H4 (cell line): ENCODE data around the gene APC2. TPM values are rescaled to one million over a fixed set of nuclear protein-coding genes. Genes with fewer than 3 reads are reported as not detected.
"Not testable (repeated sequence)": the region's sequence is repeated elsewhere in the genome, so short reads cannot be mapped to it uniquely, and the experiment has no call there.

ENCODE experiments used
- DNase-seq: peaks from one replicate; pipeline ENCODE4 v3.0.0-alpha.2; 2015; ENCODE audit warnings: low spot score
- total RNA-seq: library from RNA; depleted of rRNA; stranded (reverse); fragments of >200 nt; shearing (Covaris generic); gene quantifications from 2 replicates; pipeline ENCODE4 v1.2.3, GENCODE V29; 2014; rRNA removed

APC2 gene
- total RNA-seq, 1 experiment from 2014 or later = 1.5 TPM

DNA sequence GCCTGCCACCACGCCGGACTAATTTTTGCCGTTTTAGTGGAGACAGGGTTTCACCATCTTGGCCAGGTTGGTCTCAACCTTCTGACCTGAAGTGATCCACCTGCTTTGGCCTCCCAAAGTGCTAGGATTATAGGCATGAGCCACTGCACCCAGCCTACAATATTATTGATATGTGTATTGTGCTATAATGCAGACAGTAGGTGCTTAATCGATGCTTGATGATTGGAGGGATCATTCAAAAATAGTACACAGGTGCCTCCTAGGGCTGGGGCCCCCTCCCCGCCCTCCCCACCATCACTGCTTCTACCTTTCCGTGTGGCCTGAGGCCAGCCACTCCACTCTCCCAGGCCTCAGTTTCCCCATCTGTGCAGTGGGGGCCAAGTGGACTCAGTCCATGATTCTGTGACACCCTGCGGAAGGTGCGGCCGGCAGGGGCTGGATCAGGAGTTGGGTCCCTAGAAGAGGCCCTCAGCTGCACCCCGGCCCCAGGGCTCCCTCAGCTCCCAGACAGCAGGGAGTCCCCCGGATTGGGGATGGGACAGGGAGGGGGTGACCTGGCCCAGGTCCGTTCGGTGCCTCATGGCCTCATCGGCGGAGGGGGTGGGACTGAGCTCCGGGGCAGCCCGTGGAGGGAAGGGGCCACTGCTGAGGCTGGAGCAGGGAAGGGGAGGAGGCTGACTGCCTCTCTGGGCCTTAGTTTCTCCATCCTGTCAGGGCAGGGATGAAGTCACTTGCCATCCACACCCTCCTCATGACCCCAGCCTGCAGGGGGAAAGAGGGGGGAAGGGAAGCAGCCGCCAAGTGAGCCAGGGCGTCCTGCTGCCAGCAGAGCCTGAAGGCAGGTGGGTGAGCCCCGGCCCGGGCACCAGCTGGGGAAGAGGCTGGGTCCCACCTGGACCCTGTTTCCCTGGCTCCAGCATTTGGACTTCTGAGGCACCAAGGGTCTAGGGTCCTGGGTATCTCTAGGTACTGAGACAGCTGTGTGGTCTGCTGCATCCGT lies 61.7 kb downstream of the APC2 start:
- no peak for DNase-seq

DNA sequence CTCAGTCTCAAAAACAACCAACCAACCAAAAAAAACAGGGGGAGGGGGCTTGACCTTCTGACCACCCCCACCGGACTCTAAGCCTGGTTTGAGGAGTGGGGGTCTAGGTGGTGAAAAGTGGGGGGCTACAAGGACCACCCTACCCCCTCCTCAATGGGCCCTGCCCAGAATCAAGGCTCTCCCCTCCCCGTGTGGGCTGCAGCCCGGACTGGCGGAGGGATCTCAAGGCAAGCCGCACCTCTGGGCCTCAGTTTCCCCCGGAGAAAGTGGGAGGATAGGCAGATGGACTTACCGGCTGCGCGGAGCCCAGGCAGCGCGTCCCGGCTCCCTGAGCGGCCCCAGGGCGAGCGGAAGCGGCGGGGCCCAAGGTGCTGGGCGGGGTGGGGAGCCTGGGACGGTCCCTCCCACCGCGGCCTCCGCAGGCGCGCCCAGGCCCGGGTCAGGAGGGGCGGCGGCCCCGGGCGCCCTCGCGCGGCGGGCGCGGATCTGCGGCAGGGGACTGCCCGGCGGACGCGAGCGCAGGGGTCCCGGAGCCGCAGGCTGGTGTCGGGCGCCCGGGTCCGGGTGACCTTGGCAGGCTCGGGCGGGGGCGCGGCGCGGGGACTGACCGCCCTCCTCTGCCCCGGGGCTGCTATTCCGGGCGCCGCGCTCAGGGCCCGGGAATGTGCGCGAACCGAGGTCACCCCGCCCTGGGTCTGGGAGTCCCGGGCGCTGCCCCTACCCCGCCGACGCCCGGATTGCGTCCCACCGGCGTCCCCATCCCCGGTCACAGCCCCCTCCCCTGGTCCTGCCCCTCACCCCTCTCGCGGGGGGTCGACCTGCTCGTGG lies 63.0 kb downstream of the APC2 start, which contains the start of gene ADAMTSL5:
TSS of gene ADAMTSL5 (minus strand) at position 349 of the 828 bp plus-strand sequence. CDS start 2,076 bp downstream, outside the sequence.
- peak; percentile 29 for DNase-seq

DNA sequence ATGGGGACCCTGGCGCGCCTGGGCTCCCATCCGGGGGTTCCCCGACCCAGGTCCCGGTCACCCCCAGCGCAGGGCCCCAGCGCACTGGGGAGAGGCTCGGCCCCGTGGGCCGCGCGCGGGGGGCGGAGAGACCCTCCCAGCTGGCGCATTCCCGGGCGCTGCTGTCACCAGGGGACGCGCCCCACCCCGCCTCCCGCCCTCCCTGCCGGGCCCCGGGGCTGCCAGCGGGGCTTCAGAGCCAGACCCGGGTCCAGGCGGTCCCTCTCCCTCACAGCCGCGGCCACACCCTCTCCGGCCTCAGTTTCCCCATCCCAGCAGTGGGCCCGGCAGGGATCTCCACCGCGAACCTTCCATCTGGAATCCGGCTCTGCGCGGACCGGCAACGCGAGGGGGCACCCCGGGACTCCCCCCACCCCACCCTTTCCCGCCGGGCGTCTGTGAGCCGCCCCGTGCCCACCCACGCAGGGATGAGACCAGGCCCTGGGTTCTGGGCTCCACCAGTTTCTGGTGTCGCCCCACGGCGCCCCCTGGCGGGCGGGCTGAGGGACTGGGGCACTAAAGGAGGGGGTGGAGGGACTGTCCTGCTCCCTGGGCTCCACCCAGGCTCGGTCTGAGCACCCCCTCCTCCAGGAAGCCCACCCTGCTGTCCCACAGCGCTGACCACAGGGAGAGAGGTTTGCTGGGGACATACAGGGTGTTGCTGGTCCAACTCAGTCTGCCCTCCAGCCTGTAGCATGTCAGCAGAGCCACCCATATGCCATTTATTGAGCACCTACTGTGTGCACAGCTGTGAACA lies 63.8 kb downstream of the APC2 start:
- DNase-seq = no peak

DNA sequence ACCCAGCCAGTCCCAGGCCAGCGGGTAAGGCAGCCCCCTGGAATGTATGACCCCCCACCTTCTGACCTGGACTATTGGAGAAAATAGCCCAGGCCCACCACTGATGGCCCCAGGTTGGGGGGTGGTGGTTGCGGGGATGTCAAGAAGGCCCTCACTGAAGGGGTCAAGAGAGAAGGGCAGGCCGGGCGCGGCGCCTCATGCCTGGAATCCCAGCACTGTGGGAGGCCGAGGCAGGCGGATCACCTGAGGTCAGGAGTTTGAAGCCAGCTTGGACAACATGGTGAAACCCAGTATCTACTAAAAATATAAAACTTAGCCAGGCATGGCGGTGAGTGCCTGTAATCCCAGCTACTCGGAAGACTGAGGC lies 64.4 kb downstream of the APC2 start:
- no peak for DNase-seq

DNA sequence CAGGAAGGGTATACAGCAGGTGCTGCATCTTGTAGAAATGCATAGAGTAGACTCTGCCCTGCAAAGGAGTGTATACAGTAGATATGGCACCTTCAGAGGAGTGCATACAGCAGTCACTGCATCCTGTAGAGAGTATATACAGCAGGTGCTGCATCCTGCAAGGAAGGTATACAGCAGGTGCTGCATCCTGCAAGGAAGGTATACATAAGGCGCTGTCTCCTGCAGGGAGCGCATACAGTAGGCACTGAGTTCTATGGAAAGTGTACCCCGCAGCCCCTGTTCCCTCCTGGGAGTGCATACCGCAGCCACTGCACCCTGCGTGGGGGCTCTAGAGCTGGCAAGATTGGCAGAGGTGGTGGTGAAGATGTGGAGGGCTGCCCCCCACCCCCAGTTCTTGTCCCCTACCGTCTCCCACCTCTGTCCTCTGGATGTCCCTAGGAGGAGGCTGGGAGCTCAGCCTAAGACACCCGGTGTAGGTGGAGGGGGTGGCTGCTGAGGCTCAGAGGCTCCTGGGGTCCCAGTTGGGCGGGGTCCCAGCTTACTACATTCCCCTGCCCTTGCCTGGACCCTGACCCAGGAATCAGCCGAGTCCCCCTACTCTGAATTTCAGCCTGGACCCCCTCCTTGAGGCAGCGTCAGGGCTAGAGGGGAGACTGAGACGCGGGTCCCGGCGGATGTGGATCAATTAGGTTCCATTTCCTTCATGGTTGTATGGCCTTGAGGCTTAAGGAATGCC lies 65.2 kb downstream of the APC2 start:
- DNase-seq = no peak

DNA sequence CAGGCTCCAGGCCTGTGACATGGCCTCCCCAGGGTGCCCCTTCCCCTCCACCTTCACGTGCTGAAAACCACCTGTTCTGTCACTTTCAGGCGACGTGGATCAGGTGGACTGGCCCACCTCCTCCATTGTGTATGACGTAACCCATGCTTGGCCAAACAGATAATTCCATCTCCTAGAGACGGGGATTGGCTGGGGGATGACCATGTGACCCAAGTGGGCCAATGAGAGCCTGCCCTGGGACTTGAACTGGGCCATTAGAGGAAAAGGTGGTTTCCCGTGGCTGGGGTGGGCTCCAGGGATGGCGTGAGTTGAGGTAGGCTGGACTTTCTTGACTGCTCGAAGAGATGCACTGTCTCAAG lies 66.5 kb downstream of the APC2 start:
- no peak for DNase-seq

DNA sequence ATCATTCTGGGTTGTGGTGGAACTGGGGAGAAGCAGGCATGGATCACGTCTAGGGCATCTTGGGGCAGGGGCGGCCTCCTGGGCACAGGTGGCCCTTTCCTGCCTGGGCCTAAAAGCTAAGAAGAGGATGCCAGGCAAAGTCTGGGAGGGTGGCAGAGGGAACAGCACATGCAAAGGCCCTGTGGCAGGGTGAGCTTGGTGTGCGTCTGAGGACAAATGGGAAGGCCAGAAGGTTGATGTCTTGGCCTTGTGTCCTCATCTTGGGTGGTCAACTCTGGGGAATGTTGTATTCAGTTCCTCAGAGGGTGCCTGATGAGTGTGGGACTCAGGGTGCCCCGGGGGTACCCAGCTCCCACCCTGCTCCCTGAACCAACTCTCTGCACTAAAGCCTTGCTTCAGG lies 68.5 kb downstream of the APC2 start:
- no peak for DNase-seq

DNA sequence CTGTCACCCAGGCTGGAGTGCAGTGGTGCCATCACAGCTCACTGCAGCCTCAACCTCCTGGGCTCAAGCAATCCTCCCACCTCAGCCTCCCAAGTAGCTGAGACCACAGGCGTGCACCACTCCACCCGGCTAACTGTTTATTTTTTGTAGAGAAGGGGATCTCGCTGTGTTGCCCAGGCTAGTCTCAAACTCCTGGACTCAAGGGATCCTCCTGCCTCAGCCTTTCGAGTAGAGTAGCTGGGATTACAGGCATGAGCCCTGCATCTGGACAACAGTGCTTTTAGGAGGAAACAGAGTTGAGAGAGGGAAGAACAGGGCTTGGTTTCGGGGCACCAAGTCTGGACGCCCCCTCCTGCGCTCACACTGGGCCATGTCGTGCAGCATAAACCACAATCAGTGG lies 69.9 kb downstream of the APC2 start:
- DNase-seq = not testable (repeated sequence)

DNA sequence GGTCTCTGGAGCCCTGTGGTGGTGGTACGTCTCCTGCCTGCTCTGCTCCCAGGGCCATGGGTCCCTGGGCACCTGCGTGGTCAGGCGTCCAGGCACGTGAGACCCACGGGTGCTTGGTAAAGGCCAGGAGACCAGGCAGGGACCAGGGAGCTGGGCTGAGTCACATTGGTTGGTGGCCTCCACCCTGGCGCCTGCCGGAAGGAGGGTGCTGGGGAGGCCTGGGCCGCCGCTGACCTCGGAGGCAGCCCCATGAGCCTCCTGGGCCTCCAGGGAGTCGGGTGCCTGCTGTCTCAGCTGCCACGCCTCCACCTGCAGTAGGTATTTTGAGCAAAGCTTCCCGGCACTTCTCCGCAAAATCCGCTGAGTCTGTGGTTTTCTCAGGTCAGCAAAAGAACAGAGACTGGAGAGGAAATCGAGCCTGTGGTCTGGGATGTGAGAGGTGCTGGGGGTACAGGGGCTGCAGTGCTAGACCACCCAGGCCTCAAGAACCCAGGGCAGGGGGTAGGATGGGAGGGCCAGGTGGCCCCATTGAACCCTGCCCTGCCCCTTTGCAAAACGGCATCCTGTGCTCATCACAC lies 70.4 kb downstream of the APC2 start:
- DNase-seq = no peak

DNA sequence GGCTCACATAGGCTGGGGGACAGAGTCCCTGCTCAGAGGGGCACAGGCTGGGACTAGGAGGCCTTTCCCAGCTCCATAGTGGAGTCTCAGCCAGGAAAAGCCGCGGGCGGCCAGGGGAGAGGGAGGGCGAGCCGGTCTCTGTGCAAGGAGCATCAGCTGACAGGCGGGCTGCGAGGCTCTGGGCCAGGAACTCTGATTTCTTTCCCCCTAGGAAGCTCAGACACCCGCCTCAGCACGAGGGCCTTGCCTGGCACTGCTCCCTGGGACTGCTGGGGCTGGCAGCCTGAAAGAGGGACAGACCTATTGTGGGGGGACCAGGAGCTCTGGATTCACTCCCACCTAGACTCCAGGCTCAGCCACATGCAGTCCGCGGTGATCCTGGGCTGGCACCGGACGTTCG lies 71.7 kb downstream of the APC2 start:
- DNase-seq = no peak

DNA sequence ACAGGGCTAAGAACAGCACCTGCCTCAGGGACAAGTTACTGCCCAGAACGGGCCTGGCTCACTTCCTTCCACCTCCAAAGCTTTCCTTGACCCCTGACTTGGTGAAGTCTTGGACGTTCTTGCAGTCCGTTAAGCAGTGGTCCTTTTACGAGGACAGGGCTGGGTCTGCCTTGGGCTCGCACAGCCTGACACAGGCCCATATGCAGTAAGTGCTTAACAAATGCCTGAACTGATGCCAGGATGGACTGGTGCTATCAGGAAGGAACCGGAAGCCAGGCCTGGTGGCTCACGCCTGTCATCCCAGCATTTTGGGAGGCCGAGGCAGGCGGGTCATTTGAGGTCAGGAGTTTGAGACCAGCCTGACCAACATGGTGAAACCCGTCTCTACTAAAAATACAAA lies 72.1 kb downstream of the APC2 start:
- DNase-seq = no peak

DNA sequence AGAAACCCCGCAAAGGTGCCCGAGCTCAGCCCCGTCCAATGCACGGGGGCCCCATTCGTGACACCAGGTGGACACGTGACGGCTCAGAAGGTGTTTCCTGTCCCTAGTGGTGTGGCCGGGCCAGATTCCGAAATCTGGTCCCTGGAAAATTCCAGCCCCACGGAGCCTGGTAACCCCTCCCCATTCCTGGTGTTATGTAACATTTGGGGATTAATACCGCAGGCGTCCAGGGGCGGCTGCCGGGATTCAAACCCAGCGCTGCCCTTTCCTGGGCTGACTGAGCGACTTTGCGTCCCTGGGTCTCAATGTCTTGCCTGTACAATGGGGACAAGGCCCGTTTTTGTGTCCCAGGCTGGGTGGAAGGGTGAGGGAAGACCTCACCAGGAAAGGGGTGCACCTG lies 72.9 kb downstream of the APC2 start:
- DNase-seq = no peak

Other genes with a start within 250 kb of the APC2 start
- 17.4 and 28.7 TPM in 2 replicates for gene STK11, start 244.3 kb upstream of the APC2 start, total RNA-seq
- 0.37 and 1.2 TPM in 2 replicates for gene CBARP, start 212.1 kb upstream of the APC2 start, total RNA-seq
- gene ATP5F1D, start 208.4 kb upstream of the APC2 start, total RNA-seq = 34.9 and 37.0 TPM in 2 replicates
- gene MIDN, start 201.5 kb upstream of the APC2 start, total RNA-seq = 2.4 and 4.2 TPM in 2 replicates
- gene CIRBP, start 180.8 kb upstream of the APC2 start, total RNA-seq = 196 and 197 TPM in 2 replicates
- gene FAM174C, start 174.6 kb upstream of the APC2 start, total RNA-seq = 49.8 and 59.5 TPM in 2 replicates
- 1.0 and 3.3 TPM in 2 replicates for gene EFNA2, start 164.2 kb upstream of the APC2 start, total RNA-seq
- gene NDUFS7, start 66.2 kb upstream of the APC2 start, total RNA-seq = 67.9 and 87.2 TPM in 2 replicates
- 15.5 and 18.9 TPM in 2 replicates for gene GAMT, start 48.6 kb upstream of the APC2 start, total RNA-seq
- 47.6 and 59.4 TPM in 2 replicates for gene DAZAP1, start 42.5 kb upstream of the APC2 start, total RNA-seq
- 1,025 and 1,178 TPM in 2 replicates for gene RPS15, start 11.7 kb upstream of the APC2 start, total RNA-seq
- gene C19orf25, start 29.1 kb downstream of the APC2 start, total RNA-seq = 7.9 and 10.5 TPM in 2 replicates
- 0.31 TPM in 1 of 2 replicates, not detected in the other for gene PCSK4, start 40.2 kb downstream of the APC2 start, total RNA-seq
- gene REEP6, start 41.1 kb downstream of the APC2 start, total RNA-seq = 0.92 and 1.2 TPM in 2 replicates
- 0.72 and 1.8 TPM in 2 replicates for gene ADAMTSL5, start 62.9 kb downstream of the APC2 start, total RNA-seq
- not detected in 2 replicates for gene PLK5, start 74.0 kb downstream of the APC2 start, total RNA-seq
- 5.7 and 10.6 TPM in 2 replicates for gene MEX3D, start 118.2 kb downstream of the APC2 start, total RNA-seq
- gene MBD3, start 142.7 kb downstream of the APC2 start, total RNA-seq = 45.8 and 64.9 TPM in 2 replicates
- gene UQCR11, start 155.3 kb downstream of the APC2 start, total RNA-seq = 42.2 and 49.7 TPM in 2 replicates
- gene TCF3, start 202.5 kb downstream of the APC2 start, total RNA-seq = 36.1 and 37.4 TPM in 2 replicates